ENCODE measurements around the gene RBM17.
"Not testable (repeated sequence)": the region's sequence is repeated elsewhere in the genome, so short reads cannot be mapped to it uniquely, and the experiment has no call there.

The RBM17 gene

GRCh38 chr10:6161921-6162320, 73.1 kb downstream of the RBM17 start:
- no peak for DNase-seq (ENCODE audit: low read depth)

- no peak for DNase-seq (ENCODE audit: low read depth)
Observed at GRCh38 chr10:6162589-6163356, 73.9 kb downstream of the RBM17 start.

GRCh38 chr10:6163364-6164270, 74.8 kb downstream of the RBM17 start:
- DNase-seq (ENCODE audit: low read depth) = no peak

GRCh38 chr10:6164271-6165095, 75.6 kb downstream of the RBM17 start:
- no peak for DNase-seq (ENCODE audit: low read depth)

GRCh38 chr10:6165221-6165725, 76.4 kb downstream of the RBM17 start:
- no peak for DNase-seq (ENCODE audit: low read depth)

GRCh38 chr10:6165933-6166332, 77.1 kb downstream of the RBM17 start:
- not testable (repeated sequence) for DNase-seq (ENCODE audit: low read depth)
